Kidney epithelial cell (primary cell): Measurements from ENCODE around the gene SLC35E3. TPM values are rescaled to one million over a fixed set of nuclear protein-coding genes. Genes with fewer than 3 reads are reported as not detected.

Experiments
- DNase-seq: peaks from one replicate; pipeline ENCODE4 v3.0.0-alpha.2; 2010; ENCODE audit warnings: low read depth
- H3K27me3 ChIP-seq: 2 replicates; pipeline ENCODE4 v1.6.0; 2011; ENCODE audit warnings: low read length; ENCODE audit not compliant: control insufficient read depth, insufficient read depth
- H3K36me3 ChIP-seq: 2 replicates; pipeline ENCODE4 v1.5.1; 2011; ENCODE audit warnings: low read length; ENCODE audit not compliant: control insufficient read depth, insufficient read depth
- H3K4me3 ChIP-seq: 2 replicates; pipeline ENCODE4 v1.5.1; 2011; ENCODE audit warnings: low read depth, mild to moderate bottlenecking, control low read depth, low read length
- CTCF ChIP-seq: IDR thresholded peaks from 2 replicates; pipeline ENCODE4 v1.5.1; 2011; ENCODE audit warnings: mild to moderate bottlenecking, moderate library complexity, low read length, control low read depth, inconsistent platforms; ENCODE audit not compliant: insufficient read depth, poor library complexity, severe bottlenecking
- total RNA-seq: library from RNA; depleted of rRNA; stranded (reverse); fragments of >200 nt; gene quantifications from 2 replicates; pipeline ENCODE4 v1.2.3, GENCODE V29; 2015

The SLC35E3 gene
- total RNA-seq, 1 donor from 2014 or later = 4.3 TPM

GRCh38 chr12:68821357-68822188 lies 75.6 kb downstream of the SLC35E3 start:
- DNase-seq = no peak
- H3K4me3 ChIP-seq = no peak overlapping the region
- H3K27me3 ChIP-seq = no peaks in the 10 kb centered on the region
- H3K36me3 ChIP-seq = peaks cover 4% of the 10 kb centered on the region
- no peak for TF ChIP-seq CTCF

GRCh38 chr12:68823696-68824095 lies 77.7 kb downstream of the SLC35E3 start:
- DNase-seq = no peak
- Histone ChIP-seq H3K4me3 (no peak overlapping the region), H3K27me3 (no peaks in the 10 kb centered on the region), H3K36me3 (peaks cover 4% of the 10 kb centered on the region)
- TF ChIP-seq CTCF = no peak

- DNase-seq = no peak
- Histone ChIP-seq H3K27me3 (no peaks in the 10 kb centered on the region), H3K4me3 (no peak overlapping the region), H3K36me3 (peaks cover 4% of the 10 kb centered on the region)
- TF ChIP-seq CTCF = no peak
Measured at GRCh38 chr12:68824131-68824530, 78.2 kb downstream of the SLC35E3 start.

- Histone ChIP-seq H3K27me3 (no peaks in the 10 kb centered on the region), H3K4me3 (no peak overlapping the region), H3K36me3 (peaks cover 4% of the 10 kb centered on the region)
- no peak for TF ChIP-seq CTCF
- no peak for DNase-seq
Measured at GRCh38 chr12:68824597-68825250, 78.7 kb downstream of the SLC35E3 start.

GRCh38 chr12:68825569-68826217 lies 79.7 kb downstream of the SLC35E3 start:
- H3K4me3 ChIP-seq = no peak overlapping the region
- peaks cover 4% of the 10 kb centered on the region for H3K36me3 ChIP-seq
- no peak for DNase-seq

More at GRCh38 chr12:68825569-68826217, 79.7 kb downstream of the SLC35E3 start:
- no peaks in the 10 kb centered on the region for H3K27me3 ChIP-seq
- no peak for TF ChIP-seq CTCF
